DOHH2 (cell line): ENCODE results near the gene ACTR1B.
"Not testable (repeated sequence)": the region's sequence is repeated elsewhere in the genome, so short reads cannot be mapped to it uniquely, and the experiment has no call there.

ENCODE experiments used
- H3F3A ChIP-seq: fragments of 200-600 bp; sonication (generic), shearing (Covaris generic); 2 replicates; pipeline ENCODE4 v1.6.0; 2016; ENCODE audit warnings: antibody characterized with exemption, mild to moderate bottlenecking; ENCODE audit not compliant: control insufficient read depth, insufficient read depth
- H3K27ac ChIP-seq: fragments of 200-600 bp; sonication (generic); 2 replicates; pipeline ENCODE4 v1.5.1; 2014; ENCODE audit warnings: low read depth, mild to moderate bottlenecking, low read length, moderate library complexity
- H3K27me3 ChIP-seq: fragments of 200-600 bp; sonication (generic); 2 replicates; pipeline ENCODE4 v1.6.1; 2014; ENCODE audit warnings: mild to moderate bottlenecking, low read length, mixed read lengths; ENCODE audit not compliant: control insufficient read depth
- H3K36me3 ChIP-seq: fragments of 200-600 bp; sonication (generic); 2 replicates; pipeline ENCODE4 v1.6.1; 2014; ENCODE audit warnings: mild to moderate bottlenecking, low read length, moderate library complexity, mixed read lengths; ENCODE audit not compliant: control insufficient read depth
- H3K4me1 ChIP-seq: fragments of 200-600 bp; sonication (generic); 2 replicates; pipeline ENCODE4 v1.6.1; 2014; ENCODE audit warnings: mild to moderate bottlenecking, low read length, mixed read lengths; ENCODE audit not compliant: control insufficient read depth
- H3K4me2 ChIP-seq: fragments of 200-600 bp; sonication (generic); 2 replicates; pipeline ENCODE4 v1.6.0; 2014; ENCODE audit warnings: mild to moderate bottlenecking, low read length, moderate library complexity
- H3K4me3 ChIP-seq: fragments of 200-600 bp; sonication (generic); 2 replicates; pipeline ENCODE4 v1.5.1; 2014; ENCODE audit warnings: mild to moderate bottlenecking, low read length, mixed read lengths
- H3K79me2 ChIP-seq: fragments of 200-600 bp; sonication (generic); 2 replicates; pipeline ENCODE4 v1.6.1; 2014; ENCODE audit warnings: mild to moderate bottlenecking, low read length, mixed read lengths; ENCODE audit not compliant: control insufficient read depth
- H3K9me2 ChIP-seq: fragments of 200-600 bp; sonication (generic); replicated peaks from 2 replicates; pipeline ENCODE4 v1.6.1; 2014; ENCODE audit warnings: mild to moderate bottlenecking, low read length, mixed read lengths; ENCODE audit not compliant: control insufficient read depth
- H3K9me3 ChIP-seq: fragments of 200-600 bp; sonication (generic); 2 replicates; pipeline ENCODE4 v1.6.1; 2014; ENCODE audit warnings: antibody characterized with exemption, low read length, mixed read lengths; ENCODE audit not compliant: control insufficient read depth, insufficient read depth
- H4K20me1 ChIP-seq: fragments of 200-600 bp; sonication (generic); 2 replicates; pipeline ENCODE4 v1.6.0; 2014; ENCODE audit warnings: low read depth, mild to moderate bottlenecking, antibody characterized with exemption, low read length, moderate library complexity; ENCODE audit not compliant: control insufficient read depth, insufficient read depth
- CTCF ChIP-seq: fragments of 200-600 bp; sonication (generic); IDR thresholded peaks from one replicate; pipeline ENCODE4 v1.5.1; 2014; ENCODE audit warnings: antibody characterized with exemption, mild to moderate bottlenecking, low read depth, low read length; ENCODE audit not compliant: poor library complexity, severe bottlenecking
- EZH2phosphoT487 ChIP-seq: fragments of 200-600 bp; sonication (generic); IDR thresholded peaks from 2 replicates; pipeline ENCODE4 v1.6.1; 2017; ENCODE audit warnings: borderline replicate concordance, mild to moderate bottlenecking, antibody characterized with exemption, low read length, moderate library complexity, mixed read lengths

Gene ACTR1B

GRCh38 chr2:97673915-97674283, 10.1 kb upstream of the ACTR1B start:
- Histone ChIP-seq H3K27ac (no peak overlapping the region), H3K9me3 (no peaks in the 10 kb centered on the region), H3K9me2 (no peaks in the 10 kb centered on the region), H3K4me1 (peaks cover 3% of the 10 kb centered on the region; the same call in 1 of the 2 replicates), H4K20me1 (no peaks in the 10 kb centered on the region), H3K4me2 (no peak overlapping the region), H3F3A (no peaks in the 10 kb centered on the region), H3K27me3 (no peaks in the 10 kb centered on the region; the same call in 1 of the 2 replicates), H3K36me3 (no peaks in the 10 kb centered on the region), H3K4me3 (no peak overlapping the region), H3K79me2 (no peaks in the 10 kb centered on the region)
- TF ChIP-seq EZH2phosphoT487: no peak
- TF ChIP-seq CTCF: no peak

GRCh38 chr2:97673182-97673914, 9.5 kb upstream of the ACTR1B start:
- Histone ChIP-seq H3K4me2 (no peak overlapping the region), H3K9me3 (no peaks in the 10 kb centered on the region), H3K36me3 (no peaks in the 10 kb centered on the region), H3K9me2 (no peaks in the 10 kb centered on the region), H4K20me1 (no peaks in the 10 kb centered on the region), H3K27ac (no peak overlapping the region), H3F3A (no peaks in the 10 kb centered on the region), H3K4me3 (no peak overlapping the region), H3K4me1 (peaks cover 3% of the 10 kb centered on the region; the same call in 1 of the 2 replicates), H3K27me3 (no peaks in the 10 kb centered on the region; the same call in 1 of the 2 replicates), H3K79me2 (no peaks in the 10 kb centered on the region)
- no peak for TF ChIP-seq CTCF
- no peak for TF ChIP-seq EZH2phosphoT487

- H3K27me3 ChIP-seq, H4K20me1 ChIP-seq, H3K36me3 ChIP-seq, H3K4me2 ChIP-seq, H3K79me2 ChIP-seq, H3K4me3 ChIP-seq, H3F3A ChIP-seq, H3K9me3 ChIP-seq, H3K27ac ChIP-seq, H3K9me2 ChIP-seq, H3K4me1 ChIP-seq: not testable (repeated sequence)
Measured at GRCh38 chr2:97672606-97673140, 8.8 kb upstream of the ACTR1B start.

- no peaks in the 10 kb centered on the region for H3K9me3 ChIP-seq
- H3K27ac ChIP-seq: no peak overlapping the region
- H3K27me3 ChIP-seq: no peaks in the 10 kb centered on the region
- no peak for TF ChIP-seq CTCF
- no peak for TF ChIP-seq EZH2phosphoT487
- no peaks in the 10 kb centered on the region for H3K36me3 ChIP-seq
- no peaks in the 10 kb centered on the region for H4K20me1 ChIP-seq
- H3F3A ChIP-seq: no peaks in the 10 kb centered on the region
- no peak overlapping the region for H3K4me2 ChIP-seq
- no peaks in the 10 kb centered on the region for H3K9me2 ChIP-seq
- H3K4me1 ChIP-seq: peaks cover 3% of the 10 kb centered on the region; the same call in 1 of the 2 replicates
- no peaks in the 10 kb centered on the region for H3K79me2 ChIP-seq
- no peak overlapping the region for H3K4me3 ChIP-seq
Measured at GRCh38 chr2:97671526-97671925, 7.7 kb upstream of the ACTR1B start.
